KOPT-K1 (cell line): Measurements from ENCODE around the gene SPINK5.
"Not testable (repeated sequence)": the region's sequence is repeated elsewhere in the genome, so short reads cannot be mapped to it uniquely, and the experiment has no call there.

ENCODE experiments used
- H3K27ac ChIP-seq: fragments of 200-600 bp; sonication (generic); 2 replicates; pipeline ENCODE4 v1.5.1; 2016; ENCODE audit warnings: antibody characterized with exemption, mild to moderate bottlenecking, low read depth, low read length; ENCODE audit not compliant: poor library complexity, severe bottlenecking
- H3K36me3 ChIP-seq: fragments of 200-600 bp; sonication (generic); 2 replicates; pipeline ENCODE4 v1.5.1; 2017; ENCODE audit warnings: antibody characterized with exemption, mild to moderate bottlenecking, low read length, moderate library complexity; ENCODE audit not compliant: insufficient read depth
- H3K9me3 ChIP-seq: fragments of 200-600 bp; sonication (generic); 2 replicates; pipeline ENCODE4 v1.5.1; 2017; ENCODE audit warnings: antibody characterized with exemption, low read length, mild to moderate bottlenecking; ENCODE audit not compliant: insufficient read depth, poor library complexity, severe bottlenecking

Gene SPINK5, protein sequence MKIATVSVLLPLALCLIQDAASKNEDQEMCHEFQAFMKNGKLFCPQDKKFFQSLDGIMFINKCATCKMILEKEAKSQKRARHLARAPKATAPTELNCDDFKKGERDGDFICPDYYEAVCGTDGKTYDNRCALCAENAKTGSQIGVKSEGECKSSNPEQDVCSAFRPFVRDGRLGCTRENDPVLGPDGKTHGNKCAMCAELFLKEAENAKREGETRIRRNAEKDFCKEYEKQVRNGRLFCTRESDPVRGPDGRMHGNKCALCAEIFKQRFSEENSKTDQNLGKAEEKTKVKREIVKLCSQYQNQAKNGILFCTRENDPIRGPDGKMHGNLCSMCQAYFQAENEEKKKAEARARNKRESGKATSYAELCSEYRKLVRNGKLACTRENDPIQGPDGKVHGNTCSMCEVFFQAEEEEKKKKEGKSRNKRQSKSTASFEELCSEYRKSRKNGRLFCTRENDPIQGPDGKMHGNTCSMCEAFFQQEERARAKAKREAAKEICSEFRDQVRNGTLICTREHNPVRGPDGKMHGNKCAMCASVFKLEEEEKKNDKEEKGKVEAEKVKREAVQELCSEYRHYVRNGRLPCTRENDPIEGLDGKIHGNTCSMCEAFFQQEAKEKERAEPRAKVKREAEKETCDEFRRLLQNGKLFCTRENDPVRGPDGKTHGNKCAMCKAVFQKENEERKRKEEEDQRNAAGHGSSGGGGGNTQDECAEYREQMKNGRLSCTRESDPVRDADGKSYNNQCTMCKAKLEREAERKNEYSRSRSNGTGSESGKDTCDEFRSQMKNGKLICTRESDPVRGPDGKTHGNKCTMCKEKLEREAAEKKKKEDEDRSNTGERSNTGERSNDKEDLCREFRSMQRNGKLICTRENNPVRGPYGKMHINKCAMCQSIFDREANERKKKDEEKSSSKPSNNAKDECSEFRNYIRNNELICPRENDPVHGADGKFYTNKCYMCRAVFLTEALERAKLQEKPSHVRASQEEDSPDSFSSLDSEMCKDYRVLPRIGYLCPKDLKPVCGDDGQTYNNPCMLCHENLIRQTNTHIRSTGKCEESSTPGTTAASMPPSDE

DNA sequence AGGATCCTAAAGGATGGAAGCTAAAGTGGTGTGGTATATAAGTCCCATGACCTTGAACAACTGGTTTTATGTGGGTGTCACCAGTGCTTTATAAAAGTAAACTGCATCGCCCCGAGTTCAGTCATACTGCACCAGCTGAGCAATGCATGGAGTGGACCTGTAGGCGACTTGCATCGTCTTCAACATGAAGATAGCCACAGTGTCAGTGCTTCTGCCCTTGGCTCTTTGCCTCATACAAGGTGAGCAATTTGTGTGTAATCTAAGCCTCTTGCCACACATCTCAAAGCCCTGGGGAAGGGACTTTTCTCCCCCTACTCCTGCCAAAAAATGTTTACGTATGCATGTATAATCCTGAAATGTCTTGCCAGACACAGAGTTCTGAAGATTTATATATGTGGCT, at the start of gene SPINK5:
SPINK5 (plus strand) TSS at position 120 of the 400 bp plus-strand sequence; CDS start at position 185, 65 bp downstream.
- Histone ChIP-seq H3K27ac (no peak within 1 kb of the TSS), H3K9me3 (no peaks in the 10 kb centered on the region), H3K36me3 (no peaks in the 10 kb centered on the region)

DNA sequence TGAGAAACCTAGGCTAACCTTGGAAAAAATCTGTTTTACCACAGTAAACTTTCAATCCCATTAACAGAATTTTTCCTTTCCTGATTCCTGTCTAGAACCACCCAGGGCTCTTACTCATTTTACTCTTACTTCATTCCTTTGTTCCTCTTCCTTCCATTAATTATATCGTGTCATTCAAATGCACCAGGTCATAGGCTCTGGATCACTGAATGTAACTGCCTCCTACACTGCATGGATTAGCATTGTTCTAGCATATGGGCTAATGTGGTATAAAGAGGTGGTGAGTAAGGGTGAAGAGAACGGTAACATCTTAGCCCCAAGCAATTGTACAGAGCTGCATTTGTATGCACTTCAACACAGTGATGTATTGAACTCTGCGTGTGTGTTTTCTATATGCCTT, 49.5 kb upstream of the SPINK5 start:
- no peaks in the 10 kb centered on the region for H3K9me3 ChIP-seq
- no peak overlapping the region for H3K27ac ChIP-seq
- H3K36me3 ChIP-seq: no peaks in the 10 kb centered on the region

DNA sequence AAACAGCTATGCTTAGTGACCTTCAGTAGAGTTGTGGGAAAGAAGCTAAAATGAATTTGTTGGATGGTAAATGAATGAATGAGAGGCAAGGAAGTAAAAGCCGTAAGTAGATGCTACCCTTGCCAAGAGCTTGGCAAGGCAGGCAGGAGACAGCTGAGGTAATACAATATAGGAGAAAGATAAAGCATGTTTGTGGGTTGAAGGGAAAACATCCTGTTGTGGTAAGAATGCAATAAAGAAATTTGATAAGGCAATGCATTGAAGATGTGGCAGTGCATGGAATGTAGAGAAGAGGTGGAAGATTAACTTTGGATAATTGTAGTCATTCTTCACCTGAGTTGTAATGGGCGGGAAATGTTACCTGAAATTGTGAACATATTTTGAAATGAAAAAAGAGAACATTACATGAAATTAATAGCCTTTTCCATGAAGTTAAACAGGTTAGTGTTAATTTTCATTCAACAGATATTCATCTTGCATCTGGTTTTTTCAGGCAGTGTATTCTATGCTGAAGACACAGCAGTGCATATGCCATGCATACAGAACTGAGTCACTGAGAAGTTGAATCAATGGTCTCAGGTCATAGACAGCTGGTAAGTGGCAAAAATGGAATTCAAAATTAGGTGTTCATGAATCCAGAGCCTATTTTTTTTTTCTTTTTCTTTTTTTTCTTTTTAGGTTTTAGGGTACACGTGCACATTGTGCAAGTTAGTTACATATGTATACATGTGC, 43.4 kb upstream of the SPINK5 start:
- H3K36me3 ChIP-seq: no peaks in the 10 kb centered on the region
- H3K27ac ChIP-seq: no peak overlapping the region

DNA sequence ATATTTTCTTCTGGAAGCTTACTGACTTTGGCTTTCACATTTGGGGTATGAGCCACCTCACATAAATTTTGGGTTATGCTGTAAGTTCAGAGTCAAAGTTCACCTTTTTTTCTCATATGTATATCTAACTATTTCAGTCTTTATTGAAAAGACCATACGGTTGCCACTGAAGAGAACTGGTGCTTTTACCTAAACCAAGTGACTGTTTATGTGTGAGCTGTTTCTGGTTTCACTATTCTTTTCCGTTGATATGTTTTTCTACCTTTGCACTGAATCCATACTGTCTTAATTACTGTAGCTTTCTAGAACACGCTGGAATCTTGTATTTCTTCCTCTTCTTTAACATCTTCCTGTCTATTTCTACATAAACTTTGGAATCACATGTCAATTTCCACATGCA, 36.3 kb upstream of the SPINK5 start:
- no peaks in the 10 kb centered on the region for H3K9me3 ChIP-seq
- H3K27ac ChIP-seq: no peak overlapping the region
- no peaks in the 10 kb centered on the region for H3K36me3 ChIP-seq

More for the DNA sequence above, 43.4 kb upstream of the SPINK5 start:
- H3K9me3 ChIP-seq: no peaks in the 10 kb centered on the region

GRCh38 chr5:148029131-148029530, 34.6 kb upstream of the SPINK5 start:
- Histone ChIP-seq H3K9me3 (no peaks in the 10 kb centered on the region), H3K36me3 (no peaks in the 10 kb centered on the region), H3K27ac (no peak overlapping the region)

DNA sequence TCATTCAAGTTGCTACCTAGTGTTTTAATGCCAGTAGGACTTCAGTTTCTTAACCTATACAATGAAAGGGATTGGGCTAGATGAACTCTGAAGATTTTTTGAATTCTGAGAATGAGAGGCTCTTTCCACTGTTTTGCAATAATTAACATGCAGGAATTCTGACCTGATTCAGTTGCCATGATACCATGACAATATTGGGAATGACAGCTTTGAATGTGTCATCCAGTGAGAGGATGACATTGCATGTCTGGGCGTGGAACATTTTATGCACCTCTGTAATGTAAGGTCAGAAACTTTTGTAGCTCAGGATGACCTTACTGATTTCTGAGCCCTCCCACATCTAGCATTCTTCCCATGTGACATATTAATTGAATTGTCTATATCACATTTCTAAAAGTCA, 30.6 kb upstream of the SPINK5 start:
- Histone ChIP-seq H3K9me3 (no peaks in the 10 kb centered on the region), H3K27ac (no peak overlapping the region), H3K36me3 (no peaks in the 10 kb centered on the region)

DNA sequence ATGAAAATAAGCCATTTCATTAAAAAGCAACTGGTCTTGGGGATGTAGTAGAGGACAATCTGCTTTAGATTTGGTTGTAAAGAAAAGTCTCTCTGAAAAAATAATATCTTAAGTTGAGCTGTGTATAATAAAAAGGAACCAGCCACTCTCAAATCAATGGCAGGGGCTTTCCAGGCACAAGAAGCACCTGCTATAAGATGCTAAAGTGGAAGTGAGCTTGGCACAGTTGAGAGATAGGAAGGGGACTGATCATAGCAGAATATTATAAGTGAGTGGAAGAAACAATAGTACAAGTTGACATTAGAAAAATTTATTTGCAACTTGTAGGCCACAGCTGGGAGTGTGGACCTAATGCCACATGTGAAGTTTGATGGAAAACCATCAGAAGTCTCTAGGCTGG, 28.1 kb upstream of the SPINK5 start:
- Histone ChIP-seq H3K27ac (no peak overlapping the region), H3K36me3 (no peaks in the 10 kb centered on the region), H3K9me3 (no peaks in the 10 kb centered on the region)

GRCh38 chr5:148042881-148043280, 20.9 kb upstream of the SPINK5 start:
- no peaks in the 10 kb centered on the region for H3K9me3 ChIP-seq
- H3K27ac ChIP-seq: no peak overlapping the region
- no peaks in the 10 kb centered on the region for H3K36me3 ChIP-seq

GRCh38 chr5:148043705-148044104, 20.1 kb upstream of the SPINK5 start:
- no peak overlapping the region for H3K27ac ChIP-seq
- H3K9me3 ChIP-seq: no peaks in the 10 kb centered on the region
- H3K36me3 ChIP-seq: no peaks in the 10 kb centered on the region

- not testable (repeated sequence) for H3K36me3 ChIP-seq, H3K27ac ChIP-seq
- H3K9me3 ChIP-seq: peaks cover 16% of the 10 kb centered on the region
Observed at GRCh38 chr5:148055160-148055559, 8.6 kb upstream of the SPINK5 start.

DNA sequence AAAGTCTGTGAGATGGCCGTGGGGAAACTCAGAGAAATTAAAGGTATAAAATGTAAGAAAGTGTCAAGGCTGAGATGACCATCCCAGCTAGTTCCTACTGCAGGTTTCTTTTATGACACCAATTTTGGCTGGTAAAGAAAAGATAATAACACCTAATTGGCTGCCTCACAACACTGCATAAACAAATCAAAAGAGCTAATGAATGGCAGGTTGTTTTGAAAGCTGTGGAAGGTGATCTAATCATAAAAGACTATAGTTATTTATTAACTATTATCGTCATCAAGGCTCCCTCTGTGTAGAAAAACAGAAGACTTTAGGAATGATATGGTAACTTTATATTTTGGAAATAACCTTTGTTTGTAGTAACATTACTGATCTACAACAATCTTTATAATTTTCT, 3.5 kb upstream of the SPINK5 start:
- H3K36me3 ChIP-seq: no peaks in the 10 kb centered on the region
- peaks cover 5% of the 10 kb centered on the region for H3K9me3 ChIP-seq
- no peak overlapping the region for H3K27ac ChIP-seq

DNA sequence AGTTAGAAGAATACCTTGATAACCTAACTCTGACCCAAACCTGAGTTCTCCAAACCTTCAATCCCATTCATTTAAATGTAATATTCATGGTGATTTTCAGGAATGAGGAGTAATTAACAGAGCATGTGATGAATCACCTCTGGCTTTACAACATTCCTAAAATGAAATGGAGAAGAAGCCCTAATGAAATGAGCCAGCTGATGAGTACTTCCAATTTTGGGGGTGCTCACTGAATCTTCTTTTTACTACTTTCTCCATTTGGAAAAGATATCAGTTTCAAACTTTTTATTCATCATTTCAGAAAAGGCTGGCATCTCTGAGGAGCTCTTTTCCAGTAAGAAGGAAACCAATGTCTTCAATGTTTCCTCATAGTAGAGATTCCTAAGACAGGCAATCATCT, 2.9 kb upstream of the SPINK5 start:
- no peaks in the 10 kb centered on the region for H3K9me3 ChIP-seq
- H3K27ac ChIP-seq: no peak overlapping the region
- no peaks in the 10 kb centered on the region for H3K36me3 ChIP-seq

DNA sequence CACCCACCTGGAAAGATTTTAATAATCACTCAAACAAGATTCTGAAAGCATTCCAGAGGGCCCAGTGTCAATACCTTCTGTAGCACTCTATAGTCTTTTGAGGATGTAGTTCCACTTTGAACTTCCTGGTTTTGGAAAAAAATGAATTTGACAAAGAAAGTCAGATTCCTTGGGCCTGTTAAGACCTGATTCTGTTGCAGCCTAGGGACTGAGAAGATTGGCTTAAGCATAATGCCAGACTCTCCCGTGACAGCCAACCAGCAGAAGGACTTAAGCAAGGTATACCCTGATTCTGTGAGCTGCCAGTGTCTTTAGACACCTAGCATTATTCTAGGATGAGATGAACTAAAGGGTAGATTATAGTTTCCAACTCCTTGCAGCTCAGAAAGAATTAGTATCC, 6.8 kb downstream of the SPINK5 start:
- no peak overlapping the region for H3K27ac ChIP-seq
- no peaks in the 10 kb centered on the region for H3K36me3 ChIP-seq
- H3K9me3 ChIP-seq: no peaks in the 10 kb centered on the region

DNA sequence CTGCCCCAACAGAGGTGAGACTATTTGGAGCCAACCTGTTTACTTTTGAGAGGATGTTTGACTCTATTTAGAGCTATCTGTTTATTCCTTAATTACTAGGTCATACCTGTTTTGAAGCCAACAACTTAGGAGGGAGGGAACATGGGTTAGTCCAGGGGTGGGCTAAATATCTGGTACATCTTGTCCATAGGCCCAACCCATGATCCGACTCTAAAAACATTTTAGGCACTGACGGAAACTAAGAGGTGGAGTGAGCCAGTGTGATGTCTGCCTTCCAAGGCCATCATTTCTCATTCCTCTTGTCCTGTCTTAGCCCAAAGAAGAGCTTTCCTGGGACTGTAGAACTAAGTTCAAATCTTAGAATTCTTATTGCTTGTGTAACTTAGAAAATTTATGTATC, 8.4 kb downstream of the SPINK5 start:
- Histone ChIP-seq H3K36me3 (no peaks in the 10 kb centered on the region), H3K9me3 (no peaks in the 10 kb centered on the region)

DNA sequence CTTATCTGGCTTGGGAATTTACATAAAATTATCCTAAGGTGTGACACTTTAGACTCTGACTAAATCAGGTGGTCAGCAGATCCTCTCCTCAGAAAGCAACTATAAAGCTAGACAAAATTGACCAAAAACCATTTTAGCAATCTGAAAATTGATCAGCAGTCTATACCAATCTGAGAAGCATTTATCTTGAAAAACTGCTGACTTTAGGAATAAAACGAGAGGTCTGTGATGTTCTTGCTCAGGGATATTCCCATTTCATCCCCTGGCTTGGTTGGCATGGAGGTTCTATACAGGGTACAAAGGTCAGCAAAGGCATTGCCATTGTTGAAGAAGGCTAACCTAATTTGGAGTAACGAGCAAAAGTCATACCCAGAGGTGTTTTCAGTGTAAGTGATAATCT, 11.7 kb downstream of the SPINK5 start:
- Histone ChIP-seq H3K27ac (no peak overlapping the region), H3K9me3 (no peaks in the 10 kb centered on the region), H3K36me3 (no peaks in the 10 kb centered on the region)

More for the DNA sequence above, 8.4 kb downstream of the SPINK5 start:
- no peak overlapping the region for H3K27ac ChIP-seq
